ENCODE results near the gene MAML3. TPM values are rescaled to one million over a fixed set of nuclear protein-coding genes. Genes with fewer than 3 reads are reported as not detected.

The MAML3 gene
- total RNA-seq, 4 donors from 2014 or later = 2.4 to 50.5 (median 17.8) TPM

DNA sequence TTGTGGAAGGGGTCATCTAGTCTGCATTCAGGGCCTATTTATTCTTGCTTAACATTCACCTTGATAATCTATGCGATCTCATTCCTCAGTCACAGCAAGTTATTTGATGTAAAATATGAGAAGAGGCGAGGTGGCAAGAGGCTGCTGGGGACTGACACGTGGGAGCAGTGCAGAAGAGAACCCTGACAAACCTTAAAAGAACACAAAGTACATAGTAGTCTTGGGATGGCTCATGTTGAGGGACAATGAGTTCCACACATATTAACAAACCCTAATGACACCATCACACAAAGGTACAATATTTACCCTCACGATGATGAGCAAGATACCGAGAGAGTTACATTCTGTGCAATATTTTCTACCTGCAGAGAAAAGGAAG lies 57.5 kb downstream of the MAML3 start:
- intact Hi-C loops (cut with DNase I; ENCODE audit: low total_unique reads) = no loop called here
- no peak overlapping the region for H3K4me3 ChIP-seq
- H3K4me1 ChIP-seq = peaks cover 0 to 3% of the 10 kb centered on the region in 2 donors
- no peak for DNase-seq
- H3K27ac ChIP-seq = peak overlapping the region; percentile 71 to 78
- no peaks in the 10 kb centered on the region for H3K36me3 ChIP-seq
- no peak for TF ChIP-seq POLR2A (IDR thresholded peaks at IDR 0.05)
- TF ChIP-seq, protein P1, sequence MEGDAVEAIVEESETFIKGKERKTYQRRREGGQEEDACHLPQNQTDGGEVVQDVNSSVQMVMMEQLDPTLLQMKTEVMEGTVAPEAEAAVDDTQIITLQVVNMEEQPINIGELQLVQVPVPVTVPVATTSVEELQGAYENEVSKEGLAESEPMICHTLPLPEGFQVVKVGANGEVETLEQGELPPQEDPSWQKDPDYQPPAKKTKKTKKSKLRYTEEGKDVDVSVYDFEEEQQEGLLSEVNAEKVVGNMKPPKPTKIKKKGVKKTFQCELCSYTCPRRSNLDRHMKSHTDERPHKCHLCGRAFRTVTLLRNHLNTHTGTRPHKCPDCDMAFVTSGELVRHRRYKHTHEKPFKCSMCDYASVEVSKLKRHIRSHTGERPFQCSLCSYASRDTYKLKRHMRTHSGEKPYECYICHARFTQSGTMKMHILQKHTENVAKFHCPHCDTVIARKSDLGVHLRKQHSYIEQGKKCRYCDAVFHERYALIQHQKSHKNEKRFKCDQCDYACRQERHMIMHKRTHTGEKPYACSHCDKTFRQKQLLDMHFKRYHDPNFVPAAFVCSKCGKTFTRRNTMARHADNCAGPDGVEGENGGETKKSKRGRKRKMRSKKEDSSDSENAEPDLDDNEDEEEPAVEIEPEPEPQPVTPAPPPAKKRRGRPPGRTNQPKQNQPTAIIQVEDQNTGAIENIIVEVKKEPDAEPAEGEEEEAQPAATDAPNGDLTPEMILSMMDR (IDR thresholded peaks at IDR 0.05) = no peak
- no peaks in the 10 kb centered on the region for H3K27me3 ChIP-seq
- H3K9me3 ChIP-seq = no peaks in the 10 kb centered on the region

DNA sequence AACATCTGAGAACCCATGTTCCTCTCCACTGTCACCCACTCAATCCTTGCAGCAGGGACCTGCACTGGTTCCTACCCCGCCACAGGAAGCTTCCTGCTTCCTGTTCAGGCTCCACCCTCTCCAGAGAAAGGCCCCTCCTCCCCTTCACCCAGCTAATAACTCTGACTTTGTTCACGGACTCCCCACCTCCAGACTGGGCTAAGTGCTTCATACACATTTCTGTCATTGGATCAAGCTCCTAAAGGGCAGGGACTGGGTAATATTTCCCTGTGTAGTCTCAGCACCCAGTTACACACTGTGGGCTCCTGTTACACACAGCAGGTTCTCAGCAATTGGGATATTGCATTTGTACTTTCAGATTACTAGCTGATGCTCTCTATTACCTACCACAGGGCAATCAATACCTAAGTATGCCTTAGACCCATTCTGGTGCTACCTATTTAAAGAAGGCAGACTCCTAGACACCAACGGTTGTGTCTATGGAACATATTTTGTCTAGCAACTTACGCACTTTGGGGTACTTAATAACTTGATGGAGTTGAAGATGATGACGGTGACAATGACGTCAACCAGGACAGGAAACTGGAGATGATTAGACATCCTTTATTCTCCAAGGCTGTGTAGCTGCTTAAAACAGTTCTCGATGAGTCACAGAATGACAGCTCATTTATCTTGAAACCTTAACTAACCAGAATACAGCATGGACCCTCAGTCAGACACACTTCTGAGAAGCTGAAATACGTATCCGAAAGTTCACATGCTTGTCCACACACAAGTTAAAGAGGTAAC lies 58.1 kb downstream of the MAML3 start:
- DNase-seq = no peak
- Histone ChIP-seq H3K27ac (peak overlapping the region; percentile 54 to 78), H3K27me3 (no peaks in the 10 kb centered on the region), H3K36me3 (no peaks in the 10 kb centered on the region), H3K9me3 (no peaks in the 10 kb centered on the region), H3K4me3 (no peak overlapping the region), H3K4me1 (peaks cover 0 to 3% of the 10 kb centered on the region in 2 donors)
- TF ChIP-seq, protein P1 (IDR thresholded peaks at IDR 0.05) = no peak
- TF ChIP-seq POLR2A (IDR thresholded peaks at IDR 0.05) = no peak
- intact Hi-C loops (cut with DNase I; ENCODE audit: low total_unique reads) = no loop called here

DNA sequence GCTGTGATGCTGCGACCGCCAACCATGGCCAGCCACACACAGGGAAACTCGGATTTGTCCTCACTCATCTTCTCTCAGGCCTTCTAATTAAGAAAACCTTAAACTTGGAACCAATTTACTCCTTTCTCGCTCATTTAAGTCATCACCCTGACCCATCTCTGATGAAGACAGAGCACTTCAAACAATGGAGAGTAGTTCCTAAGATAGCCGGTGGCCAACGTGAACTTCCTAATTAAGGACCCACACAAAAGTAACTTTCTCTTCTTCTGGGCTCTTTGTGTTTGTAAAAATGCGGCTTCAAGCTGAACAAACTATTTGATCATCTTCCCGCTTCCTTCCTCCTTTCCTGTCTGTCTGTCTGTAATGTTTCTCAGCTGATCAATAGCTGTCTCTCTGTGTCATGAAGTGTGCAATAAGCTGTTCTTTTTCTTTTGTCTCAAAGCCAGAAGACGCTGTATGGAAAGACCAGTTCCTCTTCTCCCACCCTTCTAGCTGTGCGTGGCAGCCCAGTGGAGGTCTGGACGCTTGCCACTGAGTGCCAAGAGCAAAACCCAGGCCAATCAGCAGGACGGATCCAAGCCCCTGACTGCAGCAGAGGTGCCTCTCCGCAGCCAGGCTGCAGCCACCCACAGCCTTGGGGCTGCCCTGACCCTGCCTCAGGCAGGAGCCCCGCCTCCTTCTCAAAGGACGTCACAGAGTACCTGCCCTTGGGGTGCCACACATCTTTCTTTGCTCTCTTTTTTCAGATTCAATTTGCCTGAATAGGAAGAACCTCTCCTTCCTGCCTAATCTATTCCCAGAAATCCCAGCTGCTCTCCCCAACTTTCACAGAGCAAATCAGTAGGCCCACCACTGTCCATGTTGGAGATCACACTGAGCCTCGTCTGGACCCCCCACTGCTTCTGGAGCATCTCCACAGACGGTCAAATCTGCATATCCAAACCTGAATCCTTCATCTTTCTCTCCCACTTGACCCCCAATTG lies 59.3 kb downstream of the MAML3 start:
- no peaks in the 10 kb centered on the region for H3K9me3 ChIP-seq
- intact Hi-C loops (cut with DNase I; ENCODE audit: low total_unique reads) = no loop called here

DNA sequence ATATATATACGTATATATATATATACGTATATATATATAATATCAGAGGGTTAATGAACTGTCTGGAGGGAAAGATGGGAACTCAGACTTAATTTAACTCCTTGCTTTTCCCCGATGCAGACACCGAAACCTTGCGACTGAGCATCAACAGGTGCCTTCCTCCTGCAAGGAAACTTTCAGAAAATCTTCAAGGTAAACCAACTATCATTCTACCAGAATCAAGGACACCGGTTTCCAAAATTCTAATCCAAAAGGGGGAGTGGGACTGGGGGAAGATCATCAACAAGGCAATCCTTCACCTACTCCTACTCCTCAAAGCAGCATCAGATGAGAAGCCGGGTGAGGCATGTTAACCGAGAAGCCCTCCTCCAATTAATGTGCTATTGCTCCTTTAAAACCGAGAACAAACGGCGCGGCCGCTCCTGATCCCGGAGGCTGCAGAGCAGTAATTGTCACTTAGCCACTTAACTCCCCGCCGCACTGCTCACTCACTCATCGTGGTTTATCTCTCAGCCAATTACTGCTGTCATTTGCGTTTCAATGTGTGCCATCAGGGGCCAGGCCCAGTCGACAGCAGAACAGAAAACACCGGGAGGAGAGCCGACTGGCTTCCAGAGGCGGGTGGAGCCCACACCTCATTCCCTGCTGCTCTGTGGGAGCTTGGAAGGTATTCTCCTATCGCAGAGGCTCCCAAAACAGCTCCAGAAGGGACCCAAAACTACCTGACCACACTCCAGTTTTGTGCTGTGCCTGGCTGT lies 61.7 kb downstream of the MAML3 start:
- Histone ChIP-seq H3K9me3 (no peaks in the 10 kb centered on the region), H3K4me1 (peaks cover 0 to 3% of the 10 kb centered on the region in 2 donors), H3K4me3 (peak overlapping the region; percentile 7 to 35), H3K36me3 (no peaks in the 10 kb centered on the region), H3K27me3 (no peaks in the 10 kb centered on the region), H3K27ac (peak overlapping the region; percentile 48 to 55)
- peak in 1 of 2 donors; percentile 22 for DNase-seq
- no peak for TF ChIP-seq POLR2A (IDR thresholded peaks at IDR 0.05)
- TF ChIP-seq, protein P1 (IDR thresholded peaks at IDR 0.05) = no peak
- intact Hi-C loops (cut with DNase I; ENCODE audit: low total_unique reads) = no loop called here

More for the DNA sequence above, 59.3 kb downstream of the MAML3 start:
- DNase-seq = peak in 1 of 2 donors; percentile 35
- no peak overlapping the region for H3K4me3 ChIP-seq
- no peaks in the 10 kb centered on the region for H3K36me3 ChIP-seq
- peak overlapping the region; percentile 54 to 78 for H3K27ac ChIP-seq
- no peaks in the 10 kb centered on the region for H3K27me3 ChIP-seq
- TF ChIP-seq, protein P1 (IDR thresholded peaks at IDR 0.05) = no peak
- no peak for TF ChIP-seq POLR2A (IDR thresholded peaks at IDR 0.05)
- H3K4me1 ChIP-seq = peaks cover 0 to 3% of the 10 kb centered on the region in 2 donors

Data from uterus (tissue), 4 donors.